ENCODE measurements around the gene SLC26A1.

The SLC26A1 gene

DNA sequence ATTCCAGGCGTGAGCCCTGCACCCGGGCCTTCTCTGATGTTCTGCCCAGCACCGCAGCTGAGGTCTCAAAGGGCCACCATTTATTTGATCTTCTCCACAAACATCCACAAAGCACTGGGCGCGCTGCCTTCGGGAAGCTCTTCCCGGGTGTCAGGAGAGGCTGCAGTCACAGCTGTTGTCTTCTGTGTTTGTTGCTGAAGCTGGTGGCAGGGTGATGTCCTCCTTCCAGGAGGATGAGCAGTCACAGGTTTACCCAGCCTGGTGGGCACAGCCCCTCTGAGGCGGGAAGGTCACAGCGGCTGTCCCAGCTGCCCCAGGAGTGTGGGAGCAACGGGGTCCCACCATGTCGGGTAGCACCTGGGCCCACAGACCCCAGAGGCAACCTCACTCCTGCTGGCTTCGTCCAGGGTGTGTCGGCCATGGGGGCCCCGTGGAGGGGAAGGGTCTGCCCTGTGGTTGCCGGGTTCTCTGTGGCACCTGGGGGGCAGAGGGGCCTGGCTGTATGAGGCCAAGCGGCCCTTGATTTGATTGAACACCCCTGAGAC, 45.8 kb upstream of the SLC26A1 start:
- no peak overlapping the region for H3K4me2 ChIP-seq (ENCODE audit: low read depth, low read length, poor library complexity, severe bottlenecking)
- no peaks in the 10 kb centered on the region for H3K27me3 ChIP-seq (ENCODE audit: low read length)
- H3K4me3 ChIP-seq (ENCODE audit: insufficient read depth, low read length, poor library complexity, severe bottlenecking): no peak overlapping the region
- no peaks in the 10 kb centered on the region for H3K79me2 ChIP-seq (ENCODE audit: insufficient read depth, low read length)
- H3K9me2 ChIP-seq (replicated peaks; ENCODE audit: insufficient read depth, low read length): no peaks in the 10 kb centered on the region
- TF ChIP-seq EZH2phosphoT487 (conservative IDR thresholded peaks at IDR 0.05; ENCODE audit: low read length): no peak
- TF ChIP-seq, protein P1, sequence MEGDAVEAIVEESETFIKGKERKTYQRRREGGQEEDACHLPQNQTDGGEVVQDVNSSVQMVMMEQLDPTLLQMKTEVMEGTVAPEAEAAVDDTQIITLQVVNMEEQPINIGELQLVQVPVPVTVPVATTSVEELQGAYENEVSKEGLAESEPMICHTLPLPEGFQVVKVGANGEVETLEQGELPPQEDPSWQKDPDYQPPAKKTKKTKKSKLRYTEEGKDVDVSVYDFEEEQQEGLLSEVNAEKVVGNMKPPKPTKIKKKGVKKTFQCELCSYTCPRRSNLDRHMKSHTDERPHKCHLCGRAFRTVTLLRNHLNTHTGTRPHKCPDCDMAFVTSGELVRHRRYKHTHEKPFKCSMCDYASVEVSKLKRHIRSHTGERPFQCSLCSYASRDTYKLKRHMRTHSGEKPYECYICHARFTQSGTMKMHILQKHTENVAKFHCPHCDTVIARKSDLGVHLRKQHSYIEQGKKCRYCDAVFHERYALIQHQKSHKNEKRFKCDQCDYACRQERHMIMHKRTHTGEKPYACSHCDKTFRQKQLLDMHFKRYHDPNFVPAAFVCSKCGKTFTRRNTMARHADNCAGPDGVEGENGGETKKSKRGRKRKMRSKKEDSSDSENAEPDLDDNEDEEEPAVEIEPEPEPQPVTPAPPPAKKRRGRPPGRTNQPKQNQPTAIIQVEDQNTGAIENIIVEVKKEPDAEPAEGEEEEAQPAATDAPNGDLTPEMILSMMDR (IDR thresholded peaks at IDR 0.05; ENCODE audit: insufficient read depth, low read length, poor library complexity, severe bottlenecking): no peak
- H3K27ac ChIP-seq (ENCODE audit: low read depth, low read length): no peak overlapping the region
- no peaks in the 10 kb centered on the region for H3F3A ChIP-seq (ENCODE audit: insufficient read depth)
- H3K36me3 ChIP-seq (ENCODE audit: low read length): no peaks in the 10 kb centered on the region
- H3K9me3 ChIP-seq (ENCODE audit: insufficient read depth, low read length): no peaks in the 10 kb centered on the region
- H2AFZ ChIP-seq (ENCODE audit: low read depth, low read length, severe bottlenecking): no peak overlapping the region
- no peaks in the 10 kb centered on the region for H4K20me1 ChIP-seq (ENCODE audit: low read depth, low read length)
- H3K9ac ChIP-seq (ENCODE audit: low read length): no peak overlapping the region

GRCh38 chr4:1036976-1037810, 44.0 kb upstream of the SLC26A1 start:
- Histone ChIP-seq H3F3A (ENCODE audit: insufficient read depth) (no peaks in the 10 kb centered on the region), H3K79me2 (ENCODE audit: insufficient read depth, low read length) (no peaks in the 10 kb centered on the region), H3K4me3 (ENCODE audit: insufficient read depth, low read length, poor library complexity, severe bottlenecking) (no peak overlapping the region), H4K20me1 (ENCODE audit: low read depth, low read length) (no peaks in the 10 kb centered on the region), H3K27ac (ENCODE audit: low read depth, low read length) (no peak overlapping the region), H3K27me3 (ENCODE audit: low read length) (no peaks in the 10 kb centered on the region), H3K9ac (ENCODE audit: low read length) (no peak overlapping the region), H3K4me2 (ENCODE audit: low read depth, low read length, poor library complexity, severe bottlenecking) (no peak overlapping the region), H3K36me3 (ENCODE audit: low read length) (no peaks in the 10 kb centered on the region), H2AFZ (ENCODE audit: low read depth, low read length, severe bottlenecking) (no peak overlapping the region), H3K9me2 (replicated peaks; ENCODE audit: insufficient read depth, low read length) (no peaks in the 10 kb centered on the region), H3K9me3 (ENCODE audit: insufficient read depth, low read length) (no peaks in the 10 kb centered on the region)
- no peak for TF ChIP-seq EZH2phosphoT487 (conservative IDR thresholded peaks at IDR 0.05; ENCODE audit: low read length)
- TF ChIP-seq, protein P1 (IDR thresholded peaks at IDR 0.05; ENCODE audit: insufficient read depth, low read length, poor library complexity, severe bottlenecking): no peak

DNA sequence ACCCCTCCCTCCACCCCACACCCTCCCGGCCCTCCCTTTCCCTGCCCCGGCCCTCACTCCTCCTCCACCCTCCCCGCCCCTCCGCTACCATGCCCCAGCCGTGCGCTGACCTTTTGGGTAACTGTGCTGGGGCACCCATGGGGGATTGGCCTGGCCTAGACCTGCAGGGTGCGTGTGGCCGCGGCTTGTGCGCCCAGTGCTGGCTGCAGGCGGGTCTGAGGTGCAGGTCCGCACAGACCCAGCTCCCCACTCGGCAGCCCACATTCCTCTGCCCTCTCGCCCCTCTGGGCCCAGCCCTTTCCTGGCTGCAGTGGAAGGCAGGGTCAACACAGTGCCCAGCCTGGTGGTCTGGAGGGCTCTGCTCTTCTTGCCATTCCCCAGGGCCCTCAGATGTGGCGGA, 42.9 kb upstream of the SLC26A1 start:
- Histone ChIP-seq H3F3A (ENCODE audit: insufficient read depth) (no peaks in the 10 kb centered on the region), H3K27ac (ENCODE audit: low read depth, low read length) (no peak overlapping the region), H3K9me3 (ENCODE audit: insufficient read depth, low read length) (no peaks in the 10 kb centered on the region), H3K27me3 (ENCODE audit: low read length) (no peaks in the 10 kb centered on the region), H3K4me3 (ENCODE audit: insufficient read depth, low read length, poor library complexity, severe bottlenecking) (no peak overlapping the region), H3K9ac (ENCODE audit: low read length) (no peak overlapping the region), H2AFZ (ENCODE audit: low read depth, low read length, severe bottlenecking) (no peak overlapping the region), H3K79me2 (ENCODE audit: insufficient read depth, low read length) (no peaks in the 10 kb centered on the region), H3K36me3 (ENCODE audit: low read length) (no peaks in the 10 kb centered on the region), H3K4me2 (ENCODE audit: low read depth, low read length, poor library complexity, severe bottlenecking) (no peak overlapping the region), H4K20me1 (ENCODE audit: low read depth, low read length) (no peaks in the 10 kb centered on the region), H3K9me2 (replicated peaks; ENCODE audit: insufficient read depth, low read length) (no peaks in the 10 kb centered on the region)
- TF ChIP-seq, protein P1 (IDR thresholded peaks at IDR 0.05; ENCODE audit: insufficient read depth, low read length, poor library complexity, severe bottlenecking): no peak
- TF ChIP-seq EZH2phosphoT487 (conservative IDR thresholded peaks at IDR 0.05; ENCODE audit: low read length): no peak

Data from SU-DHL-6 (cell line).